SK-N-SH (cell line): ENCODE data around the gene GALNT14. TPM values are rescaled to one million over a fixed set of nuclear protein-coding genes. Genes with fewer than 3 reads are reported as not detected.

Source experiments
- CTCF ChIA-PET: fragments of 300-600, 350-600 bp; formaldehyde crosslinking; extraction: SDS; loops from one replicate; lab custom pipeline; 2021; lab: Yijun Ruan, JAX
- POLR2A ChIA-PET: fragments of 350-600 bp; sonication (Branson Sonifier 250); formaldehyde crosslinking; extraction: SDS; loops from one replicate; lab custom pipeline; 2020; ENCODE audit warnings: antibody characterized with exemption, inconsistent platforms; lab: Yijun Ruan, JAX
- DNase-seq: peaks from one replicate; pipeline ENCODE4 v3.0.0; 2012
- H2AFZ ChIP-seq: fragments of 200-600 bp; sonication (generic); 2 replicates; pipeline ENCODE4 v1.8.1; 2016; ENCODE audit warnings: antibody characterized with exemption, mild to moderate bottlenecking, low read depth
- H3F3A ChIP-seq: fragments of 200-600 bp; sonication (generic); replicated peaks from 2 replicates; pipeline ENCODE3; 2016; ENCODE audit warnings: antibody characterized with exemption, mild to moderate bottlenecking; ENCODE audit not compliant: insufficient read depth
- H3K27ac ChIP-seq, 2 experiments: fragments of 200-500 bp in 1 of 2; fragments of 200-600 bp in 1 of 2; sonication (Bioruptor generic) in 1 of 2; sonication (generic), shearing (Covaris generic) in 1 of 2; 2 replicates each; pipeline versions ENCODE4 v1.5.1 to v1.6.1; 2014 to 2016; ENCODE audit warnings: low read depth in 2 of 2, inconsistent platforms in 1 of 2, low read length in 1 of 2, mild to moderate bottlenecking in 1 of 2, mixed read lengths in 1 of 2
- H3K27me3 ChIP-seq: fragments of 200-600 bp; sonication (generic), shearing (Covaris generic); 2 replicates; pipeline ENCODE4 v1.6.1; 2016; ENCODE audit warnings: mixed run types; ENCODE audit not compliant: insufficient read depth
- H3K36me3 ChIP-seq, 2 experiments: fragments of 200-500 bp in 1 of 2; fragments of 200-600 bp in 1 of 2; sonication (Bioruptor generic) in 1 of 2; sonication (generic) in 1 of 2; replicated peaks in 1 of 2; 2 replicates each; pipeline versions ENCODE3 to v1.5.1; 2014 to 2016; ENCODE audit warnings: low read length in 1 of 2, mild to moderate bottlenecking in 1 of 2; ENCODE audit not compliant: insufficient read depth in 2 of 2, control insufficient read depth in 1 of 2
- H3K4me1 ChIP-seq, 2 experiments: fragments of 200-500 bp in 1 of 2; fragments of 200-600 bp in 1 of 2; sonication (Bioruptor generic) in 1 of 2; sonication (generic), shearing (Covaris generic) in 1 of 2; 2 replicates each; pipeline versions ENCODE4 v1.5.1 to v1.6.1; 2014 to 2016; ENCODE audit warnings: low read depth in 1 of 2, low read length in 1 of 2, mixed run types in 1 of 2; ENCODE audit not compliant: insufficient read depth in 2 of 2, control insufficient read depth in 1 of 2
- H3K4me2 ChIP-seq: fragments of 200-600 bp; sonication (generic), shearing (Covaris generic); 2 replicates; pipeline ENCODE4 v1.6.1; 2017; ENCODE audit warnings: mixed run types
- H3K4me3 ChIP-seq, 2 experiments: fragments of 200-500 bp in 1 of 2; fragments of 200-600 bp in 1 of 2; sonication (Bioruptor generic) in 1 of 2; sonication (generic), shearing (Covaris generic) in 1 of 2; 2 replicates each; pipeline versions ENCODE4 v1.5.1 to v1.8.1; 2014 to 2016; ENCODE audit warnings: low read depth in 2 of 2, inconsistent platforms in 1 of 2, low read length in 1 of 2, mild to moderate bottlenecking in 1 of 2, mixed read lengths in 1 of 2, moderate library complexity in 1 of 2
- H3K79me2 ChIP-seq: fragments of 200-600 bp; sonication (generic); 2 replicates; pipeline ENCODE4 v1.8.1; 2017; ENCODE audit warnings: mild to moderate bottlenecking; ENCODE audit not compliant: insufficient read depth
- H3K9ac ChIP-seq: fragments of 200-600 bp; sonication (generic); 2 replicates; pipeline ENCODE4 v1.6.1; 2017; ENCODE audit warnings: mixed run types
- H3K9me2 ChIP-seq: fragments of 200-600 bp; sonication (generic); 2 replicates; pipeline ENCODE4 v1.6.1; 2017; ENCODE audit warnings: mixed run types
- H3K9me3 ChIP-seq: fragments of 200-600 bp; sonication (generic); 2 replicates; pipeline ENCODE4 v1.6.1; 2017; ENCODE audit warnings: mixed run types, mild to moderate bottlenecking, moderate library complexity
- H4K20me1 ChIP-seq: fragments of 200-600 bp; sonication (generic); 2 replicates; pipeline ENCODE4 v1.6.1; 2017; ENCODE audit warnings: mild to moderate bottlenecking, mixed run types; ENCODE audit not compliant: insufficient read depth
- CHD2 ChIP-seq: fragments of 150-350 bp; IDR thresholded peaks from 2 replicates; pipeline ENCODE4 v1.6.1; 2018; ENCODE audit warnings: low read length; ENCODE audit not compliant: partially characterized antibody
- ELF1 ChIP-seq: IDR thresholded peaks from 2 replicates; pipeline ENCODE4 v1.4.0; 2012
- EP300 ChIP-seq, 2 experiments: IDR thresholded peaks; 2 replicates each; pipeline versions ENCODE4 v1.4.0 to v1.6.1; 2012; ENCODE audit warnings: borderline replicate concordance in 1 of 2, low read depth in 1 of 2, low read length in 1 of 2
- EZH2phosphoT487 ChIP-seq: fragments of 200-600 bp; sonication (generic); IDR thresholded peaks from 2 replicates; pipeline ENCODE4 v1.6.1; 2017; ENCODE audit warnings: low read depth, mixed run types, mild to moderate bottlenecking, antibody characterized with exemption, moderate library complexity, borderline replicate concordance
- FOSL2 ChIP-seq: IDR thresholded peaks from 2 replicates; pipeline ENCODE4 v1.4.0; 2012; ENCODE audit warnings: low read depth, mild to moderate bottlenecking, moderate library complexity, borderline replicate concordance
- GABPA ChIP-seq: IDR thresholded peaks from 2 replicates; pipeline ENCODE4 v1.4.0; 2012; ENCODE audit warnings: low read depth, mild to moderate bottlenecking
- GATA2 ChIP-seq: sonication (generic); formaldehyde crosslinking; IDR thresholded peaks from 2 replicates; pipeline ENCODE4 v1.5.0; 2020; ENCODE audit warnings: mild to moderate bottlenecking, missing genetic modification reagents
- IRF3 ChIP-seq: fragments of 150-350 bp; IDR thresholded peaks from 2 replicates; pipeline ENCODE4 v1.6.1; 2016; ENCODE audit warnings: mild to moderate bottlenecking, low read depth, low read length
- JUND ChIP-seq: IDR thresholded peaks from 2 replicates; pipeline ENCODE4 v1.4.0; 2012
- MAX ChIP-seq: IDR thresholded peaks from 2 replicates; pipeline ENCODE4 v1.4.0; 2012; ENCODE audit warnings: low read depth
- MEF2A ChIP-seq: IDR thresholded peaks from 2 replicates; pipeline ENCODE4 v1.4.0; 2012; ENCODE audit warnings: low read depth, borderline replicate concordance
- MXI1 ChIP-seq: IDR thresholded peaks from 2 replicates; pipeline ENCODE4 v1.6.1; 2012; ENCODE audit warnings: mild to moderate bottlenecking, low read depth, low read length, improper control_type of control experiment
- PBX3 ChIP-seq: IDR thresholded peaks from 2 replicates; pipeline ENCODE4; 2012
- POLR2AphosphoS5 ChIP-seq: IDR thresholded peaks from 2 replicates; pipeline ENCODE4 v1.6.1; 2012; ENCODE audit warnings: low read depth, low read length
- RAD21 ChIP-seq: IDR thresholded peaks from 2 replicates; pipeline ENCODE4 v1.6.1; 2012; ENCODE audit warnings: mild to moderate bottlenecking, low read length
- RCOR1 ChIP-seq: fragments of 150-350 bp; IDR thresholded peaks from 2 replicates; pipeline ENCODE4 v1.6.1; 2017; ENCODE audit warnings: antibody characterized with exemption, low read length
- RFX5 ChIP-seq: IDR thresholded peaks from 2 replicates; pipeline ENCODE4 v1.6.1; 2012; ENCODE audit warnings: mild to moderate bottlenecking, improper control_type of control experiment, low read length
- RXRA ChIP-seq: IDR thresholded peaks from 2 replicates; pipeline ENCODE4 v1.4.0; 2012; ENCODE audit warnings: low read depth, mild to moderate bottlenecking, borderline replicate concordance
- SIN3A ChIP-seq: IDR thresholded peaks from 2 replicates; pipeline ENCODE4 v1.6.1; 2012; ENCODE audit warnings: low read depth, mild to moderate bottlenecking, low read length, moderate library complexity, borderline replicate concordance
- SMC3 ChIP-seq: IDR thresholded peaks from 2 replicates; pipeline ENCODE4 v1.6.1; 2012; ENCODE audit warnings: low read depth, low read length, improper control_type of control experiment
- TAF1 ChIP-seq: IDR thresholded peaks from 2 replicates; pipeline ENCODE4 v1.6.1; 2012; ENCODE audit warnings: low read depth, mild to moderate bottlenecking, low read length, moderate library complexity, borderline replicate concordance
- TEAD4 ChIP-seq: IDR thresholded peaks from 2 replicates; pipeline ENCODE4 v1.4.0; 2012; ENCODE audit warnings: mild to moderate bottlenecking, borderline replicate concordance; ENCODE audit not compliant: insufficient read depth
- USF1 ChIP-seq: IDR thresholded peaks from 2 replicates; pipeline ENCODE4 v1.4.0; 2012; ENCODE audit warnings: low read depth, borderline replicate concordance
- ZBTB33 ChIP-seq: IDR thresholded peaks from 2 replicates; pipeline ENCODE4 v1.4.0; 2012; ENCODE audit warnings: low read depth, borderline replicate concordance
- WGBS: methylation state at CpG from one replicate; pipeline ENCODE4 v1.1.6; 2017; ENCODE audit warnings: low lambda C conversion rate; 5-methylcytosine and 5-hydroxymethylcytosine counted together
- polyA plus RNA-seq, 3 experiments: library from polyadenylated mRNA; depleted of rRNA; stranded (reverse); fragments of >200 nt; gene quantifications; 2 replicates each; pipeline ENCODE4 v1.2.3, GENCODE V29; 2012

The GALNT14 gene
- polyA plus RNA-seq, 1 of the 3 experiments (the other 2 are of a cell fraction) = 1.6 TPM

GRCh38 chr2:30871980-30872789, 266.1 kb downstream of the GALNT14 start (continued):
- TF ChIP-seq MAX (no peak), EP300 (IDR thresholded peaks at IDR 0.05; ENCODE audit: borderline replicate concordance in 1 of 2, low read depth in 1 of 2, low read length in 1 of 2) (peak in 1 of 2 experiments; percentile 46; a peak in 1 of 4 replicates), USF1 (no peak), JUND (no peak), GATA2 (peak; percentile 61)

GRCh38 chr2:30871440-30871839, 266.8 kb downstream of the GALNT14 start:
- CTCF ChIA-PET = interaction anchor here (1.2 to 3.6 kb wide), 10 partner anchors 9 to 706 kb away, joined by 4 to 54 read pairs (median 13); partner anchors contain the start of gene GALNT14
- TF ChIP-seq MEF2A (no peak), ELF1 (no peak), EZH2phosphoT487 (no peak), MAX (no peak), GATA2 (peak; percentile 100), FOSL2 (no peak), POLR2AphosphoS5 (peak; percentile 50), SMC3 (no peak), RCOR1 (peak; percentile 98), TEAD4 (no peak; the same call in 1 of the 2 replicates), CHD2 (peak; percentile 96), RXRA (no peak), RFX5 (peak; percentile 63; the same call in 1 of the 2 replicates), TAF1 (no peak), SIN3A (no peak), GABPA (no peak), PBX3 (peak; percentile 57), ZBTB33 (no peak), MXI1 (peak; percentile 63; the same call in 1 of the 2 replicates), IRF3 (no peak), RAD21 (peak; percentile 58)

More at GRCh38 chr2:30871440-30871839, 266.8 kb downstream of the GALNT14 start:
- no peak overlapping the region for H2AFZ ChIP-seq
- peaks cover 0 to 36% of the 10 kb centered on the region in 2 experiments; a peak in 2 of 4 replicates for H3K4me1 ChIP-seq
- H3K27me3 ChIP-seq = no peaks in the 10 kb centered on the region
- no peaks in the 10 kb centered on the region for H4K20me1 ChIP-seq
- H3K9ac ChIP-seq = no peak overlapping the region
- no peaks in the 10 kb centered on the region for H3K79me2 ChIP-seq
- no peaks in the 10 kb centered on the region for H3K9me2 ChIP-seq
- H3F3A ChIP-seq = no peaks in the 10 kb centered on the region
- 2% methylated on average over 3 of the region's 3 CpGs for whole genome bisulfite sequencing
- DNase-seq = peak; percentile 85
- no peak overlapping the region for H3K4me3 ChIP-seq
- no peak overlapping the region for H3K4me2 ChIP-seq
- POLR2A ChIA-PET = interaction anchor here (1.2 to 1.8 kb wide), 5 partner anchors 19 to 266 kb away, joined by 3 to 9 read pairs (median 4); partner anchors contain the start of gene GALNT14
- peak overlapping the region in 1 of 2 experiments; percentile 99; a peak in 2 of 4 replicates for H3K27ac ChIP-seq
- no peaks in the 10 kb centered on the region for H3K36me3 ChIP-seq
- H3K9me3 ChIP-seq = no peaks in the 10 kb centered on the region; the same call in 1 of the 2 replicates
